HG02938 (cell line): Measurements from ENCODE around the gene DDX39A.

Experiments
- ATAC-seq: cut with Tn5 transposase; IDR thresholded peaks from one replicate; pipeline ENCODE4 v1.9.1; 2021; ENCODE audit warnings: mild to moderate bottlenecking, moderate library complexity; ENCODE audit not compliant: unreplicated experiment

The DDX39A gene

DNA sequence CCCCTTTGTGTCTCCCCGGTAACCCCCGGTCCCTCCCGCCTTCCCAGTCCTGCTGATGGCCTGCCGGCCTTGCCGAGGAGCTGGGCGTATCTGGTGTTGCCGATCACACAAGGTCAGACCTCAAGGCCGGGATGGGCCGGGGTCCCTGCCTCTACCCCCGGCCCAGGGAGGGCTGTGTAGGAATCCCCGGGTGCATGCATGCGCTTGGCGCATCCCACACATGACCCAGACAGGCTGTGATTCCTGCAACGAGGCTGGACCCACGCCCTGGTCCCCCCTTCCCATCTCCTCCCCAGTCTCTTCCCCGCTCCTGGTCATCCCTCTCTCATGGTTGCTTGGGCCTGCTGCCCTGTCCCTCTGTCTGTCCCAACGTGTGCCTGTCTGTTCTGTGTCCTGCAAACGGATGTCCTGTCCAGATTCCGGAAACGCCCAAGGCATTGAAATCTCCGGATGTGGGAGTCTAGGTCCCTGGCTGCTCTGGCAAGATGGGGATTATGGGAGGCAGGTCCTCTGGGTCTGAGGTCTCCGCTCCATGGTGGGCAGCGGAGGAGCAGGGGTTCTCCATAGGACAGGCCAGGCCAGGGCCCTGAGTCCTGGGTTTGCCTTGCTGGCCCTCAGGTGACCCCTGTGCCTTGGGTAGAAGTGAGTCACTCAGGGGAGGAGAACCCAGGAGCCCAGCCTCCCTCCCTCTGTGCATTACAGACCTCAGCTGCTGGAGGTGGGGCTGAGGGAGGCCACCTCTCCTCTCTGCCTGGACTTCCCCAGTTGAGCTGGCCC, 15.6 kb upstream of the DDX39A start:
- no peak for ATAC-seq

DNA sequence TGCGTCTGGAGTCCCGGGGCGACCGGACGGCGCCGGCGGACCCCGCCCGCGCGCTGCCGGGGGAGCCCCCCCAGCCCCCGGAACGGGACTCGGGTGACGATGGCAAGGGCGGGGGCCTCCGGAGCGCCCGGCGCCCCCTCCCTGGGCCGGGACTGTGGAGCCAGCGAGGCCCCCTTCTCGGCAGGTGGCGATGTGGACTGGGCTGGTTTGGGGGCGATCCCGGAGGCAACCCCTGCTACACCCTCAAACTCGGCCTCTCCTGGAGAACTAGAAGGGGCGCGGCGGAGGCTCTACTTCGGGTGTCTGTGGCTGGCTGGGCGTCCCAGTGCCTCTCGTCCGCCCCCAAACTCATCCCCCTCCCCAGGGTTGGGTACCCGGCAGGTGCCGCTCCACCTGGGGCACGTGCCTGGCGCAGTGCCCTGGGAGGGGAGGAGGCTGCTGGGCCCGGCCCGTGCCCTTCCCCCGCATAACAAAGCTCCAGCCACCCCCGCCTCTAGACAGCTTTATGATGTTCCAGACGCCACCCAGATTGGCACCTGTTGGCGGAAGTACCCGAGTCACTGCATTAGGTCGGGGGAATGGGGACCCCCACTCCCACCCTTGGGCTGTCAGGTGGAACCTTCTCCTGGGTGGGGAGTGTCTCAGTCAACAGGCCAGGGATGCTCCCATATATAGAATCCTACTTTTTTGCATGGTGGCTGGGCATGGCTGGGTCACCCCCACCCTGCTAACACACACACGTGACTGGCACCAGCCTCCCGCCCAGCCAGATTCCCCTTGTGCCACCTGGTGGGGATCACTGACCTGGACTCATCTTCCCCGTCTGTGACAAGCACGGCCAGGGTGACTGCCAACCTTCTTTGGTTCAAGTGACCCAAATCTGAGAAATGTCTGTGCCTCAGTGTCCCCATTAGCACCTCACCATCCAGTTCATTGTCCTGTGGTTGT, 14.7 kb upstream of the DDX39A start:
- ATAC-seq, result no peak

DNA sequence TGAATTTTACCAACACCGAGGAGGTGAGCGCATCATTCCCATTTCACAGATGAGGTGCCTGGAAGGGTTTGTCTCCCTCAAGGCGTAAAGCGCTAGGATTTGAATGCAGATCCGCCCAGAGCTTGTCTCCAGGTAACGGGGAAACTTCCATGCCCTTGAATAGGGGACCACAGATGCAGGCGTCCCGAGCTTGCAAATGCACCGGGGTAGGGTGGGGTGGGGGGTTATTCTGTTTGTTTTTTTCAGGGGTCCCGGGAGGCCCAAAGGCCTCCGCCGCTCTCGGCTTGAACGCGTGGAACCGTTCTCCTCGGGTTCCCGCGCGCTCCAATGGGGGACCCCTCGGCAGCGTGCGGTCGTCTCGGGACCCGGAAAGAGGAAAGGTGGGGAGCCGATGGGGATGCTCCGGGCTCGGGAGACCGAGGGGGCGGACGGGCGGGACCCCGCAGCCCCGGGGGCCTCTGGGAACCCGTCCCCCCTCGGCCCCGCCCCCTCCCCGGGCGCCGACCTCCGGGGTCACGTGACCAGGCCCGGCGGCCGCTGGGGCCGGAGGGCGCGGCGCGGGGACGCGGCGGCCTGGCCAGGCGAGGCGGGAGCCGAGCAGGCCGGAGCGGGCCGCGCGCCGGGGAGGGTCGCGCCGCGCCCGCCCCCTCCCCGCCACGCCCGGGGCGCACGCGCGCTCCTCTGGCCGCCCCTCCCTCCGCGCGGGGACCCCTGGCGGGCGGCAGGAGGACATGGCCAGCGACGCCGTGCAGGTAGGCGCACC, 13.8 kb upstream of the DDX39A start, which contains the start of gene PKN1:
TSS of gene PKN1 (plus strand) at position 516 of the 763 bp plus-strand sequence. CDS start at position 732, 216 bp downstream.
- no peak for ATAC-seq

DNA sequence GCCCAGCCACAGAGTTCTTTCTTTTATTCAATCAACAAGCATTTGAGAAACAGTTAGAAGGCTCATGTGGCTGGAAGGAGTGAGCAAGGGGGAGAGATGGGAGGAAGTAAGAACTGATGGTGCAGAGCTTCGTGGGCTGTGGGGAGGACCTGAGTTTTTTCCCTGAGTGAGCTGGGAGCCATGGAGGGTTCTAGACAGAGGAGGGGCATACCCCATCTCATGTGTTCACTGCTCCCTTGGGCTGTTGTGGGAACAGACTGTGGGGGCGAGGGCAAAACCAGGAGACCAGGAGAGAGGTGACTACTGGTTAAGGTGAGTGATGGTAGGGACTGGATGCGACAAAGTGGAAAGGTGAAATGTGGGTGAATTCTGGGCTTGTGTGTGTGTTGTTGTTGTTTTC, 11.6 kb upstream of the DDX39A start:
- no peak for ATAC-seq

DNA sequence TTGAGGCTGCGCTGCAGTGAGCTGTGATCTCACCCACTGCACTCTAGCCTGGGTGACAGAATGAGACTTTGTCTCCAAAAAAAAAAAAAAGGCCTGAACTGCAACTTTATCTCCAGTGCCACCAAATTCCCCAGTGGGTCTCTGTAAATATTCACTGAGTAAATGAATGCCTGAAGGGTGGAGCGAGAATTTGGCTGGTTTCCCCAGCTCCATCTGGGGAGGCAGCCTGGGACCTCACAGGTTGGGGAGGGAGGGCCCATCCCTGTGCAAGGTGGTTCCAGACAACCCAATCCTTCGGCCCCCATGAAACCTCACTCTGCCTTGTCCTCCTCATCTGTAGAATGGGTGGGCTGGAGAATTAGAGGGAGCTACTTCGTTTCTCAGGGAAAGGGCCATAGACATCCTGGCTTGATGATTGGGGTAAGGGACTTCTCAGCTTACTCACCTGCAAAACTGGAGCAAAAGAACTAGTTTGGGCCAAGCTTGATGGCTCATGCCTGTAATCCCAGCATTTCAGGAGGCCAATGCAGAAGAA, 9.8 kb upstream of the DDX39A start:
- no peak for ATAC-seq

DNA sequence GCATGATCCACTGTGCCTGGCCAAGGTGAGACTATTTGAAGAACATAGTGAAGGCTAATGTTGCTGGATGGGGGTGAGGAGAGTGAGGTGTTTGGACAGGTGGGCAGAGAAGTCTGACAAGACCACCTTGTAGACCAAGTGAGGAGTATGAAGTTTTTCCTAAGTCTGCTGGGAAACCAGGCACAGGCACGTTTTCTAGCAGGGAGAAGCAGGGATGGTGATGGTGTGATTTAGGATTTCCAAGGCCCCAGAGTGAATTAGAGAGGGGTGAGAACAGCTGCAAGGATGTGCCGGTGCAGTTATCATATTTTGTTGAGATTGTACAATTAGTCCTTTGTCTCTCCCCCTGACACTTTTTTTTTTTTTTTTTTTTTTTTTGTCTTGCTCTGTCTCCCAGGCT, 8.3 kb upstream of the DDX39A start:
- ATAC-seq, result no peak

DNA sequence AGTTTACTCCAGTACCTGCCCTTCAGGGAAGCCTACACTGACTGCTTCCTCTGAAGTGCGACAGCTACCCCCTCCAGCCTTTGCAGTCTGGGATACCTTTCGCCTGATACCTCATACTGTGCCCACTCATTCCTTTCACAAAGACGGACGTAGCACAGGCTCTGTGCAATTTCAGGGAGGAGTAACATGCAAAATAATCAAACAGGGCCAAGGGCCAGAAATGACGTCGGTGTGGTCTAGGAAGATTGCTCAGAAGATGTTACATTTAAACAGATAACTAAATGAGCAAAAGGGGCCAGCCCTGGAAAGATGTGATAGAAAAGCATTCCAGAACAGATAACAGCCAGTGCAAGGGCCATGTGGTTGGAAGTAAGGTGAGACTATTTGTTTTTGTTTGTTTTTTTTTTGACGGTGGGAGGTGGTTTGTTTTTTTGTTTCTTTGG, 6.6 kb upstream of the DDX39A start:
- no peak for ATAC-seq

DNA sequence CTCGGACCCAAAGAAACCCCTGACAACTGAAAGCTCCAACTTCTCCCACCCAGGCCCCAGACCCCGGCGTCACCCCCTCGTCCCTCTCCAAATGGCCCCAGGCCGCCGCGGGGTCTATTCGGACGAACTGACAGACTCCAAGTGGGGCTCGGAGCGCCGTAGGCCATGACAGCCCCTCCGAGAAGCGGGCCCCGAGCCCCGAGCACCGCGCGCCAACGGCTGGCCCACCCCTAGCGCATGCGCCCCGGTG, 360 bp downstream of the DDX39A start:
- peak; percentile 34 for ATAC-seq

DNA sequence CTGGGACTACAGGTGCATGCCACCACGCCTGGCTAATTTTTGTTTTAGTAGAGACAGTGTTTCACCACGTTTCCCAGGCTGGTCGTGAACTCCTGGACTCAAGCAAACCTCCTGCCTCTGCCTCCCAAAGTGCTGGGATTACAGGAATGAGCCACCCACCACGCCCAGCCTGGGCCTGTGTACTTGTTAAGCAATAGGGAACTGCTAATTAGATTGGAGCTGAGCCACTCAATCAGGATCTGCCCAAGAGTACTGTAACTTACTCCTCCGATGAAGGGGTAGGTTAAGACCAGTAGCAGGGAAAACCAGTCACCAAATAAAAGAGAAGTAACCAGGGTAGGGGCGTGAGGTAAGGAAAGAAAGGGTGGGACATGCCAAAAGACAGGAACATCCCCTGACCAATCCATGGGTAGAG, 2.3 kb downstream of the DDX39A start:
- ATAC-seq, result no peak

DNA sequence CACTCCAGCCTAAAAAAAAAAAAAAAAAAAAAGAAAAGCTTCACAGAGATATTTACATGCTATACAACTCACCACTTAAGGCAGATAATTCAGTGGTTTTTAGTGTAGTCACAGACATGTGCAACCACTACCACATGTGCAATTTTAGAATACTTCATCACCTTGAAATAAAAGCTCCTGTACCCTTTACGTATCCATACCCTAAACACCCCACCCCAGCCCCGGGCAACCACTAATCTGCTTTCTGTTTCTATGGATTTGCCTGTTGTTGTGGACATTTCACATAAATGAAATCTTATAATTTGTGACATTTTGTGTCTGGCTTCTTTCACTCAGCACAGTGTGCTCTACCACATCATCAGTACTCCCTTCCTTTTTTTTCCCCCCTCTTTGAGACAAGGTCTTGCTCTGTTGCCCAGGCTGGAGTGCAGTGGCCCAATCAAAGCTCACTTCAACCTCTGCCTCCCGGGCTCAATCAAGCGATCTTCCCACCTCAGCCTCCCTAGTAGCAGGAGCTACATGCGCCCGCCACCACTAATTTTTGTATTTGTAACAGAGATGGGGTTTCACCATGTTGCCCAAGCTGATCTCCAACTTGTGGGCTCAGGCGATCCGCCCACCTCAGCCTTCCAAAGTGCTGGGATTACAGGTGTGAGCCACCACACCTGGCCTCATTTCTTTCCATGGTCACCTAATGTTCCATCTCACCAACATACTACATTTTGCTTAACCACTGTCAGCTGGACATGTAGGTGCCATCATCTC, 4.0 kb downstream of the DDX39A start:
- ATAC-seq, result no peak

DNA sequence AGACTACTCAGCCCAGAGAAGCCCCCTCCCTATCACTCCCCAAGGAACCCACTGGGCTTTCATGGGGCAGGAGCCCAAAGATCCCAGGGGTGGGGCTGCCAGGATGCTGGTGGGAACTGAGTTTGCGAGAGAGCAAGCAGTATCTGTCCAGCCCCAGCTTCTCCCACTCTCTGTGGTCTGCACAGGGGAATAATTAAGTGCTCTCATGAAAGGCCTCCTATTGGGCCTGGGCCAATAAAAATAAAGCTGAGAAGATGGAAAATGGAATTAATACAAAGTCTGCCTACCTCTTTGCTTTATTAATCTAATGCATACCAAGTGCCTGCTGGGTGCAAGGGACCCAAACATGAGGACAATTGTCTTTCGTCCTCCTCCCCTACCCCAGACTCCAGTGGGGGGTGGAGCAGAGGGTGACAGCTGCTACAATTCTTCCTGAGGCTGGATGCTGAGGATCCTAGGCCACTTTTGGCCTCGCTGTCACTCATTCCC, 5.4 kb downstream of the DDX39A start:
- ATAC-seq, result no peak

DNA sequence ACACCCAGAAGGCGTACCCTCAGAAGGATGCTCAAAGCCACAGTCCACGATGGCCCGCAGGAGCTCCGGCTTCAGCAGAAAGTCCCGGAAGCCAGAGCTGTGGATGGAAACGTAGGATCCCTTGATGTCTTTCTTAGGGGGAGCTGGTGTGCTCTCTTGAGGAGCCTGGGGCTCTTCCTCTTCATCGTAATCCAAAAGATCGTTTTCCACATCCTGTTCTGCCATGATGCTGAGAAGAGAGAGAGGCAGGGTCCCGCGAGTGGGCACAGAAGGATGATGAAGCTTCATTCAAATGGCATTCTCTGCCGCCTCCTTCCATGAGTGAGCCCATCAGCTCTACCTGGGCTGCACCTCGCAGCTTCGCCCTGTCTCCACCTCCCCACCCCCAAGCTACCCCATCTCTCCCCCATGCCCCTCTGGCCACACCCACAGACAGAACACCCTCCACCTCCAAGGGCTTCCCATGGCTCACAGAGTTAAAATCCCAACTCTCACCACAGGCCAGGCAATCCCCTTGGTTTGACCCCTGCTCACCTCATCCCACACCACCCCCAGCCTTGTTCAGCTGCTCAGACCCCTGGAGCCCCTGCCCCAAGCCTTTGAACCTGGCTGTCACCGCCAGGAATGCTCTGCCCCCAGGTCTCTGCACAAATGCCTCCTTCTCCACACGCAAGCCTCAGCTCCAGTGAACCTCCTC, 6.0 kb downstream of the DDX39A start:
- ATAC-seq, result no peak

DNA sequence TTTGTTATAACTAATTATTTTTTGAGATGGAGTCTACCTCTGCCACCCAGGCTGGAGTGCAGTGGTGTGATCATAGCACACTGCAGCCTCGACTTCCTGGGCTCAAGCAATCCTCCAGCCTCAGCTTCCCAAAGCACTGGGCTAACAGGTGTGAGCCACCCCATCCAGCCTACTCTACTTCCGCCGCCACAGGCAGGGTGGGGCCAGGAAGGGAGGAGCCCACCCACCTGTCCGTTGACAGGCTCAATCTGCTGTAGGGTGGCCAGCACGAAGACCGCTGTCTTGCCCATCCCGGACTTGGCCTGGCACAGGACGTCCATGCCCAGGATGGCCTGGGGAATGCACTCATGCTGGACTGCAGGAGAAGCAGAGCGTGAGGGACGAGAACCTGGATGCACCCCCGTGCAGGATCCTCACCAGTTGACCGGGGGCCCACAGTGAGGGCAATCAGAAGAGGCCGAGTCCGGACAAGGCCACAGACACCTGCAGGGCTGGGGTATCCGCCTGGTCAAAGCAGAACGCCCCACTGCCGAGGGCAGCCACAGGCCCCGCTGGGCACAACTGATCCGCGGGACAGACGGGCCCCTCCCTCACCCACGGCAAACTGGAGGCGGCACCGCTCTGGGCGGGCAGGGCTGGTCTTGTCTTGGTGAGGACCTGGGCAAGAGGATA, 6.7 kb downstream of the DDX39A start:
- no peak for ATAC-seq

DNA sequence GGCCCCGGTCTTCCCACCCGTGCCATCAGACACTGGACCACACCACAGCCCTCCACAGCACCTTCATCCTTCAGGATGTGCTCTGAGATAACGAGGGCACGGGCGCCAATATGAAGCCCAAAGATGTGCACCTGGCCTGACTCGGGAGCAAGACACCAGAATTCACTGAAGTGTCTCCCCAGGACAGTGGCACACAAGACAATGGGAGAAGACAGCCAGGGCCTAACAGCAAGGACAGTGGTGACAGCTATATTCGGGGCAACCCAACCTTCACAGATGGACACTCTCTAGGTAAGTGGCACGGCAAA, 7.2 kb downstream of the DDX39A start:
- no peak for ATAC-seq

DNA sequence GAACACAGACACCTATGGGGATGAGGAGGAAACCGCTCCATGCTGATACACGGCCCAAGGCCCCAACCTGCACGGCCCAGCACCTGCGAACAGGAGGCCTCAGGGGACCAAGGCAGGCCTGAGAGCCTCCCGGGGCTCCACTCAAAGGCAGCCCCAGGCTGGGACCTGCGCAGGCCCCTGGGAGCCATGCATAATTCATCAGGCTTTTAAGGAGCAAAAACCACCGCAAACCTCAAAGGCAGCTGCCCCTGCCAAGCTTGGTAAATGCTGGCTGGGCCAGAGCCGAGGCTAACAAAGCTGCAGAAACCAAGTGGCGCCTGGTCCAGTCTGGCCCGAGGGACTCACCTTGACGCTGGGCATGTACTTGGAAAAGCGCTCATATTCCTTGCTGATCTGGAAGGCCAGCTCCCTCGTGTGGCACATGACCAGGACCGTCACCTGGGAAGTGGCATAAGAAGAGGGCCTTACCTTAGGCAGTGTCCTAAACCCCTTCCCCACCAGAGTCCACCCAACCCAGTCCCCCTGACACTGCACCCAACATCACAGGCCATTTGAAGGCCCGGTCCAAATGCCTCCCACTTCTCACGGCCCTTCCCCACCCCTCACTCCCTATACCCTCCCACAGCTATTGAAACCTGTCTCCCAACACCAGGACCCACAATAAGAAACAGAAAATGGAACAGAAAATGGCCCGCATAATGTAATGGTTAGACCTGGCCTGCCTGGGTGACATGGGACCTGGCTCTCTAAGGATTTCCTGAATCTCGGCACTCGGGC, 7.8 kb downstream of the DDX39A start:
- ATAC-seq, result no peak

DNA sequence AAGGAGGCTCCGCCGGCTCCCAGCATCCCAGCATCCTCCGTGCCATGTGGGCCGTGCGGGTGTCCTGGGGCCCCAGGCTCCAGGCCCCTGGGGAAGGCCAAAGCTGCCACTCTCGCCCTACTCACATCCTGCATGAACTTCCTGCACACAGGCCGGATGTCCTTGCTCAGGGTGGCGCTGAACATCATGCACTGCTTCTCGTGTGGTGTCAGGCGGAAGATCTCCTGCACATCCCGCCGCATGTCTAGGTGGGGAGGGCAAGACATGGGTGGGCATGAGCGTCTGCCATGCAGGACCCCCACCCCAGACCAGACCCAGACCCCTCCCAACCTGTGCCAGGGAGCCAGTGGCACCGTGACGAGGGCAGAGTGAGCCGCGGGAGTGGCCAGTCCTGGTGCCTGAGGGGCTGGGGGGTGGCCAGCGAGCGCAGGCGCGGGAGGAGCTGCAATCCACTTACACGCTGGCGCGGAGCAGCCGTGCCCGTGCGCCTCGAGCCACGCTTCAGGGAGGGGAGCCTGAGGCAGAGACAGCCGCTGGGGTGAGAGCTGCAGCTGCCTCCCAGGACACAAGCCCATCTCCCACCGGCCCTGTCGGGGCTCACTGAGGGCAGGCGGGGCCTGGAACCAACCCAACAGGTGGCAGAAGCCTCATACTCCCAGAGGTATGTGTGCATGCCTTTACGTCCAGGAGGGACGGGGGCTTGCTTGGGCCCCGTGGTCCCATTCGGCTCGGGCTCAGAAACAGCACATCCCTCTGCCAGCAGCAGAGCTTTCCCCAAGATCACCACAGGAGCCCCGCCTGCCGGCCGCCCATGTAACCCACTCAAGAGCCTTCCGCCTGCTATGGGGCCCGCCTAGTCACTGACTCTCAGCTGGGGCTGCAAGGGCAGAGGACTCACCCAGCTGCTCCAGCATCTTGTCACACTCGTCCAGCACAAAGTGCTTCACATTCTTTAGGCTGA, 8.8 kb downstream of the DDX39A start:
- ATAC-seq, result no peak
